Hepatocyte (in vitro differentiated cells): Measurements from ENCODE around the gene LIX1. TPM values are rescaled to one million over a fixed set of nuclear protein-coding genes. Genes with fewer than 3 reads are reported as not detected.

ENCODE experiments used
- DNase-seq: peaks from one replicate; pipeline ENCODE4 v3.0.0-alpha.2; 2016; ENCODE audit warnings: low spot score
- H2AFZ ChIP-seq: fragments of 200-600 bp; sonication (generic); 2 replicates; pipeline ENCODE4 v1.6.0; 2016; ENCODE audit warnings: antibody characterized with exemption, mild to moderate bottlenecking
- H3K27ac ChIP-seq: fragments of 200-600 bp; sonication (generic); 2 replicates; pipeline ENCODE4 v1.5.1; 2016; ENCODE audit warnings: mild to moderate bottlenecking
- H3K27me3 ChIP-seq: fragments of 200-600 bp; sonication (generic); 2 replicates; pipeline ENCODE4 v1.6.1; 2016
- H3K36me3 ChIP-seq: fragments of 200-600 bp; sonication (generic); replicated peaks from 2 replicates; pipeline ENCODE4 v1.5.1; 2016; ENCODE audit warnings: low read depth; ENCODE audit not compliant: insufficient read depth
- H3K4me1 ChIP-seq: fragments of 200-600 bp; sonication (generic); 2 replicates; pipeline ENCODE4 v1.5.1; 2016; ENCODE audit warnings: mild to moderate bottlenecking, moderate library complexity; ENCODE audit not compliant: insufficient read depth
- H3K4me2 ChIP-seq: fragments of 200-600 bp; sonication (generic); 2 replicates; pipeline ENCODE4 v1.6.0; 2016
- H3K4me3 ChIP-seq: fragments of 200-600 bp; sonication (generic); 2 replicates; pipeline ENCODE4 v1.5.1; 2016; ENCODE audit warnings: mild to moderate bottlenecking
- H3K79me2 ChIP-seq: fragments of 200-600 bp; sonication (generic); 2 replicates; pipeline ENCODE4 v1.6.0; 2017; ENCODE audit warnings: mild to moderate bottlenecking
- H3K9me2 ChIP-seq: fragments of 200-600 bp; sonication (generic); replicated peaks from 2 replicates; pipeline ENCODE4 v1.6.0; 2017; ENCODE audit warnings: mild to moderate bottlenecking; ENCODE audit not compliant: insufficient read depth
- H3K9me3 ChIP-seq: fragments of 200-600 bp; sonication (generic); 2 replicates; pipeline ENCODE4 v1.5.1; 2016; ENCODE audit warnings: low read depth, mild to moderate bottlenecking
- H4K20me1 ChIP-seq: fragments of 200-600 bp; sonication (generic); 2 replicates; pipeline ENCODE4 v1.6.0; 2016; ENCODE audit warnings: mild to moderate bottlenecking; ENCODE audit not compliant: insufficient read depth, poor library complexity, severe bottlenecking
- EZH2 ChIP-seq: fragments of 200-600 bp; sonication (generic); IDR thresholded peaks from 2 replicates; pipeline ENCODE4 v1.6.1; 2016; ENCODE audit warnings: antibody characterized with exemption, mild to moderate bottlenecking, borderline replicate concordance
- EZH2phosphoT487 ChIP-seq: fragments of 200-600 bp; sonication (generic); IDR thresholded peaks from one replicate; pipeline ENCODE4 v1.6.1; 2018; ENCODE audit warnings: antibody characterized with exemption, mild to moderate bottlenecking, low read depth, moderate library complexity; ENCODE audit not compliant: unreplicated experiment, severe bottlenecking
- WGBS: methylation state at CpG from one replicate; pipeline ENCODE4 v1.1.6; 2016; ENCODE audit warnings: low lambda C conversion rate; ENCODE audit errors: missing lambda C conversion rate; 5-methylcytosine and 5-hydroxymethylcytosine counted together
- polyA plus RNA-seq: library from polyadenylated mRNA; unstranded; fragments of >200 nt; fragmentation: Nextera tagmentation; extraction: Ambion mirVana; gene quantifications from 2 replicates; pipeline ENCODE4 v1.2.1, GENCODE V29; 2016
- total RNA-seq: library from RNA; depleted of rRNA; stranded (reverse); fragments of >200 nt; gene quantifications from 2 replicates; pipeline ENCODE4 v1.2.3, GENCODE V29; 2014
- TF ChIP-seq, protein P1 (sequence below): fragments of 200-600 bp; sonication (generic); IDR thresholded peaks from 2 replicates; pipeline ENCODE4 v1.5.1; 2016; ENCODE audit warnings: antibody characterized with exemption, mild to moderate bottlenecking; ENCODE audit not compliant: poor library complexity

Gene LIX1
- total and polyA plus RNA-seq, 2 experiments from 2014 or later, result 4.3 to 6.2 TPM

- Histone ChIP-seq H3K27me3 (no peaks in the 10 kb centered on the region), H2AFZ (no peak overlapping the region), H4K20me1 (no peaks in the 10 kb centered on the region), H3K4me3 (no peak overlapping the region), H3K4me1 (no peaks in the 10 kb centered on the region), H3K9me2 (no peaks in the 10 kb centered on the region), H3K27ac (no peak overlapping the region), H3K4me2 (no peak overlapping the region), H3K9me3 (no peaks in the 10 kb centered on the region), H3K79me2 (no peaks in the 10 kb centered on the region), H3K36me3 (no peaks in the 10 kb centered on the region)
- DNase-seq, result no peak
- TF ChIP-seq EZH2 (no peak), EZH2phosphoT487 (no peak)
- TF ChIP-seq, protein P1, sequence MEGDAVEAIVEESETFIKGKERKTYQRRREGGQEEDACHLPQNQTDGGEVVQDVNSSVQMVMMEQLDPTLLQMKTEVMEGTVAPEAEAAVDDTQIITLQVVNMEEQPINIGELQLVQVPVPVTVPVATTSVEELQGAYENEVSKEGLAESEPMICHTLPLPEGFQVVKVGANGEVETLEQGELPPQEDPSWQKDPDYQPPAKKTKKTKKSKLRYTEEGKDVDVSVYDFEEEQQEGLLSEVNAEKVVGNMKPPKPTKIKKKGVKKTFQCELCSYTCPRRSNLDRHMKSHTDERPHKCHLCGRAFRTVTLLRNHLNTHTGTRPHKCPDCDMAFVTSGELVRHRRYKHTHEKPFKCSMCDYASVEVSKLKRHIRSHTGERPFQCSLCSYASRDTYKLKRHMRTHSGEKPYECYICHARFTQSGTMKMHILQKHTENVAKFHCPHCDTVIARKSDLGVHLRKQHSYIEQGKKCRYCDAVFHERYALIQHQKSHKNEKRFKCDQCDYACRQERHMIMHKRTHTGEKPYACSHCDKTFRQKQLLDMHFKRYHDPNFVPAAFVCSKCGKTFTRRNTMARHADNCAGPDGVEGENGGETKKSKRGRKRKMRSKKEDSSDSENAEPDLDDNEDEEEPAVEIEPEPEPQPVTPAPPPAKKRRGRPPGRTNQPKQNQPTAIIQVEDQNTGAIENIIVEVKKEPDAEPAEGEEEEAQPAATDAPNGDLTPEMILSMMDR, result no peak
- 89% methylated on average over 3 of the region's 3 CpGs for WGBS
These were observed 69.0 kb downstream of the LIX1 start for GRCh38 chr5:97073420-97073819.

DNA sequence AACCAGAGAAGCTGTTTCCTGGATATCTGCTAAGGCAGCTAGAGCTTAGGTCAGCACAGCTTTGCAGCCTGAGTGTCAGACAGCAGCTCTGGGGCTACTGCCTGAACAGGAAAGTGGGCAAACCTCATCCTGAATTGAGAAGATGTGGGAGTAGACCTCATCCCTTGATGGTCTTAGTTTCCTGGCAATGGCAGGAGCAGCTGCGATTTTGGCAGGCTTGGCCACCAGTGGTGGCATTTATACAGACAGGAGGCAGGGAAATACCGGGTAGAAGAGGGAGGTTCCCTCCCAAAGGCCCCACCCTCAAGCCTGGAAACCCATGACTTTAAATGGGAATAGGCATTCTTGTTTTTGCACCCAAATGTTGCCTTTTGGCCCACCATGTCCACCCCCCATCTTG is 69.7 kb downstream of the LIX1 start:
- 94% methylated on average over 2 of the region's 2 CpGs for WGBS
- no peak for DNase-seq

GRCh38 chr5:97071993-97072392 is 70.4 kb downstream of the LIX1 start:
- Histone ChIP-seq H3K27me3 (no peaks in the 10 kb centered on the region), H2AFZ (no peak overlapping the region), H3K79me2 (no peaks in the 10 kb centered on the region), H3K36me3 (no peaks in the 10 kb centered on the region), H3K4me2 (no peak overlapping the region), H3K9me3 (no peaks in the 10 kb centered on the region), H3K27ac (no peak overlapping the region), H3K4me1 (peaks cover 3% of the 10 kb centered on the region), H3K4me3 (no peak overlapping the region), H4K20me1 (no peaks in the 10 kb centered on the region), H3K9me2 (no peaks in the 10 kb centered on the region)
- TF ChIP-seq EZH2phosphoT487 (no peak), EZH2 (no peak)
- TF ChIP-seq, protein P1, result no peak
- 84% methylated on average over 4 of the region's 4 CpGs for WGBS
- DNase-seq, result no peak

More for the DNA sequence above, 69.7 kb downstream of the LIX1 start:
- no peaks in the 10 kb centered on the region for H3K36me3 ChIP-seq
- H3K4me3 ChIP-seq, result no peak overlapping the region
- H4K20me1 ChIP-seq, result no peaks in the 10 kb centered on the region
- H3K9me2 ChIP-seq, result no peaks in the 10 kb centered on the region
- H3K27me3 ChIP-seq, result no peaks in the 10 kb centered on the region
- TF ChIP-seq EZH2 (no peak), EZH2phosphoT487 (no peak)
- TF ChIP-seq, protein P1, result no peak
- H3K9me3 ChIP-seq, result no peaks in the 10 kb centered on the region
- H3K79me2 ChIP-seq, result no peaks in the 10 kb centered on the region
- H3K4me1 ChIP-seq, result peaks cover under 1% of the 10 kb centered on the region
- no peak overlapping the region for H3K27ac ChIP-seq
- H3K4me2 ChIP-seq, result no peak overlapping the region
- H2AFZ ChIP-seq, result no peak overlapping the region

DNA sequence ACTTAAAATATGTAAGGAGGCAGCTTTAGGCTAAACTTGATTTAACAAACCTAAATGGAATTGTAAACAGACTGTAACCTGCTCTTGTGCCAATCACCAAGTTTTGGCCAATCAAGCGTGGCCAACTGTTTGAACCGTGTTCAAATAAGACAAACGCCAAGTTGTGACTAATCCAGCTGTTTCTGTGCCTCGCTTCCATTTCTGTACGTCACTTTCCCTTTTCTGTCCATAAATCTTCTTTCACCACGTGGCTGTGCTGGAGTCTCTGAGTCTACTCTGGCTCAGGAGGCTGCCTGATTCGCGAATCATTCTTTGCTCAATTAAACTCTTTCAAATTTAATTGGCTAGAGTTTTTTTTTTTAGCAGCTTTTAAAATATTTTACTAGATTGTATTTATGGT is 71.3 kb downstream of the LIX1 start:
- Histone ChIP-seq H3K4me1 (peaks cover 3% of the 10 kb centered on the region), H3K4me3 (no peak overlapping the region), H3K9me3 (no peaks in the 10 kb centered on the region), H3K27ac (no peak overlapping the region), H3K36me3 (no peaks in the 10 kb centered on the region), H3K9me2 (no peaks in the 10 kb centered on the region), H4K20me1 (no peaks in the 10 kb centered on the region), H3K4me2 (no peak overlapping the region), H3K79me2 (no peaks in the 10 kb centered on the region), H2AFZ (no peak overlapping the region), H3K27me3 (no peaks in the 10 kb centered on the region)
- no peak for DNase-seq
- TF ChIP-seq EZH2phosphoT487 (no peak), EZH2 (no peak)
- TF ChIP-seq, protein P1, result no peak
- WGBS, result 83% methylated on average over 8 of the region's 8 CpGs
